PFSK-1 (cell line): ENCODE measurements around the gene MANEAL.

Experiments used
- FOXP2 ChIP-seq: optimal IDR thresholded peaks from 2 replicates; pipeline ENCODE3; 2011; ENCODE audit warnings: borderline replicate concordance, control low read depth, inconsistent platforms; ENCODE audit not compliant: insufficient read depth; ENCODE audit errors: extremely low read length, extremely low read depth
- POLR2AphosphoS5 ChIP-seq: IDR thresholded peaks from 2 replicates; pipeline ENCODE4 v1.6.1; 2012; ENCODE audit warnings: low read depth, mild to moderate bottlenecking, control low read depth, low read length, moderate library complexity
- SIN3A ChIP-seq: IDR thresholded peaks from 2 replicates; pipeline ENCODE4 v1.6.1; 2012; ENCODE audit warnings: mild to moderate bottlenecking, low read length, moderate library complexity, borderline replicate concordance; ENCODE audit not compliant: insufficient read depth
- TAF1 ChIP-seq: IDR thresholded peaks from 2 replicates; pipeline ENCODE4 v1.6.1; 2012; ENCODE audit warnings: low read length, control low read depth, borderline replicate concordance; ENCODE audit not compliant: insufficient read depth
- TF ChIP-seq, protein P1 (sequence below), 2 experiments: IDR thresholded peaks; 2 replicates each; pipeline versions ENCODE4 v1.6.1 to v1.8.0; 2011 to 2012; ENCODE audit warnings: low read depth in 2 of 2, low read length in 2 of 2, control low read depth in 1 of 2, inconsistent platforms in 1 of 2, mild to moderate bottlenecking in 1 of 2, moderate library complexity in 1 of 2; ENCODE audit not compliant: insufficient read depth in 1 of 2

Gene MANEAL

DNA sequence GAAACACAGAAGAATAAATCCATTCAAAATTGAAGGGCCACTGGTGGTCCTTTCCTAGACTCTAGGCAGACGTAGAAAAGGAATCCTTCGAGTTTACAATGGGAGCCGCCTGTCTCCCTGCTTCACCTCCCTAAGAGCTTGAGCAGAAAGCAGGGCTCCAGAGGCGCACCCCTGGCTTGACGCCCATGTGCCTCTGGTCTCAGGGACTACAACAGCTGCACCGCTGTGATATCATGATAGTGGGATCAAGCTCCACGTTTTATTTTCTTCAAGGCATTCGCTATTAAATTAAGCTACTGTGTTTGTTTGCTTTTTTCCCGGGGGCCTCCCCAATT, 13.5 kb downstream of the MANEAL start:
- TF ChIP-seq FOXP2 = no peak
- TF ChIP-seq, protein P1, sequence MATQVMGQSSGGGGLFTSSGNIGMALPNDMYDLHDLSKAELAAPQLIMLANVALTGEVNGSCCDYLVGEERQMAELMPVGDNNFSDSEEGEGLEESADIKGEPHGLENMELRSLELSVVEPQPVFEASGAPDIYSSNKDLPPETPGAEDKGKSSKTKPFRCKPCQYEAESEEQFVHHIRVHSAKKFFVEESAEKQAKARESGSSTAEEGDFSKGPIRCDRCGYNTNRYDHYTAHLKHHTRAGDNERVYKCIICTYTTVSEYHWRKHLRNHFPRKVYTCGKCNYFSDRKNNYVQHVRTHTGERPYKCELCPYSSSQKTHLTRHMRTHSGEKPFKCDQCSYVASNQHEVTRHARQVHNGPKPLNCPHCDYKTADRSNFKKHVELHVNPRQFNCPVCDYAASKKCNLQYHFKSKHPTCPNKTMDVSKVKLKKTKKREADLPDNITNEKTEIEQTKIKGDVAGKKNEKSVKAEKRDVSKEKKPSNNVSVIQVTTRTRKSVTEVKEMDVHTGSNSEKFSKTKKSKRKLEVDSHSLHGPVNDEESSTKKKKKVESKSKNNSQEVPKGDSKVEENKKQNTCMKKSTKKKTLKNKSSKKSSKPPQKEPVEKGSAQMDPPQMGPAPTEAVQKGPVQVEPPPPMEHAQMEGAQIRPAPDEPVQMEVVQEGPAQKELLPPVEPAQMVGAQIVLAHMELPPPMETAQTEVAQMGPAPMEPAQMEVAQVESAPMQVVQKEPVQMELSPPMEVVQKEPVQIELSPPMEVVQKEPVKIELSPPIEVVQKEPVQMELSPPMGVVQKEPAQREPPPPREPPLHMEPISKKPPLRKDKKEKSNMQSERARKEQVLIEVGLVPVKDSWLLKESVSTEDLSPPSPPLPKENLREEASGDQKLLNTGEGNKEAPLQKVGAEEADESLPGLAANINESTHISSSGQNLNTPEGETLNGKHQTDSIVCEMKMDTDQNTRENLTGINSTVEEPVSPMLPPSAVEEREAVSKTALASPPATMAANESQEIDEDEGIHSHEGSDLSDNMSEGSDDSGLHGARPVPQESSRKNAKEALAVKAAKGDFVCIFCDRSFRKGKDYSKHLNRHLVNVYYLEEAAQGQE (IDR thresholded peaks at IDR 0.05; ENCODE audit: insufficient read depth in 1 of 2, low read depth in 2 of 2, low read length in 2 of 2) = no peak
- TF ChIP-seq TAF1 = no peak
- no peak; the same call in 1 of the 2 replicates for TF ChIP-seq POLR2AphosphoS5
- no peak for TF ChIP-seq SIN3A

DNA sequence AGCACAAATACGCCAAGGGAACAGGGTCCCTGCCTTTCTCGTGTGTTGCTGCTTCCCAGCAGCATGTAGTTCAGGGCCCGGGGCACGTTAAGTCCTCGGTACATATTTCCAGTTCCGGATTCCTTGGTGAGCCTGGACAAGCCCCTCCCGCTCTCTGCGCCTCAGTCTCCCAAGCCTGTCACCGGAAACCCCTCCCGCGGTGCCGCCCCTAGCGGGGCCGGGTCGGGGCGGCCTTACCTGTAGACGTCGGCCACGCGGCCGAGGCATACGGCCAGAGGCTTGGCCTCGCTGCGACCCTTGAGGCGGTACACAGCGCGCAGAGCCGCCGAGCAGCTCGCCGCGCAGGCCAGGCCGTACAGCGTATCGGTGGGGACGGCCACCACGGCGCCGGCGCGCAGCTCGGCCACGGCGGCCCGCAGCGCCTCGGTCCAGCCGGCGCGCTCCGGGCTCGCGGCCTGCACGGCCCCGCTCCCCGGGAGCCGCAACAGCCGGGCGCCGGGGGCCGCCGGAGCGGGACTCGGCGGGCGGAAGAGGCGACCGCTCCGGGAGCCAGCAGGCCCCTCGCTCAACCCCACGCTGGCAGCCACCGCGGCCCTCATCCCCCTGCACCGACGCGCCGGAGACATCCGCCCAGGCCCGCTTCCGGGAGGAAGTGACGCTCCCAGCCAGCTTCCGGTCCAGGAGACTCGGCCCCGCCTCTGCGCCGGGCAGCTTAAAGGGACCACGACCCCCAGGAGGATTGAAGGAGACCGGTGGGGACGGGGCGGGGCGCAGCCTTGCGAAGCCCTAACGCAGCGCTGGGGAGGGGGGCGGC, 14.1 kb downstream of the MANEAL start, which contains the start of the genes C1orf122 and YRDC:
Gene C1orf122, plus strand, starts transcription at position 236 of the 814 bp plus-strand sequence. CDS start 615 bp downstream, outside the sequence.
Gene YRDC, minus strand, starts transcription at position 654 of the 814 bp plus-strand sequence. Its CDS starts 28 bp downstream, at position 626.
- TF ChIP-seq POLR2AphosphoS5 = peak; percentile 70
- TF ChIP-seq SIN3A = no peak; the same call in 1 of the 2 replicates
- TF ChIP-seq, protein P1 (IDR thresholded peaks at IDR 0.05; ENCODE audit: insufficient read depth in 1 of 2, low read depth in 2 of 2, low read length in 2 of 2) = no peak
- peak; percentile 79; the same call in 1 of the 2 replicates for TF ChIP-seq TAF1
- peak; percentile 61 for TF ChIP-seq FOXP2

DNA sequence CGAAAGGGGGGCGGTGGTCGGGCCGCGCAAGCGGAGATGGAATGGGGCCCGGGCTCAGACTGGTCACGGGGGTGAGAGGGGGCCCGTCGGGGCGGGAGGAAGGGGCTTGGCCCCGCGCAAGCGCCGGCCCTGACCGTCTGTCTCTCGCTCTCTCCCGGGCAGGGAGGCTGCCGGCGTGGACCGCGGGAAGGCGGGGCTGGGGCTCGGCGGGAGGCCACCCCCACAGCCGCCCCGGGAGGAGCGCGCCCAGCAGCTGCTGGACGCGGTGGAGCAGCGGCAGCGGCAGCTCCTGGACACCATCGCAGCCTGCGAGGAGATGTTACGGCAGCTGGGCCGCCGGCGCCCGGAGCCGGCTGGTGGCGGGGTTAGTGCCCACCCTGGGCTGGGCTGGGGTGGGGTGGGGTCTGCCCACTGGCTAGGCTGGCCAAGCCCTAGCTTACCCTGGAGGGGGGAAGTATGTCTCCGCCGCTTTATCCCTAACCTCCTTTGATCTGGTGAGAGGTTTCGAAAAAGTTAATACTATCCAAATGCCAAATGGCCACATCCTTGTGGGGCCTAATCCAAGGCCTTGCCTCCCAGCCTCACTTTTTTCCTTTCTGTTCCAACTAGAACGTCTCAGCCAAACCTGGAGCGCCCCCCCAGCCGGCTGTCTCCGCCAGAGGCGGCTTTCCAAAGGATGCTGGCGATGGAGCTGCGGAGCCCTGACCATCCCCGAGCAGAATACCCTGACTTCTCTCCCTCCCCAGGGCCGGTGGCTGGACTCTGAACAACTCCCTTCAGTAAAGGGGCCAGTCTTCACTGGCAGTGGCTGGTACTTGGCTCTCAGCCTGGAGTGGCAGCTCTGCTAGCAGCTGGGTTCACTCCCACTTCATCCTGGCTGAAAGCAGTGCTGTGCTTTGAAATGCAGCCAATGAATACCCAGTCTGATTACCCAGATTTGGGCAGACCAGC, 15.0 kb downstream of the MANEAL start:
- no peak for TF ChIP-seq TAF1
- TF ChIP-seq POLR2AphosphoS5 = no peak
- TF ChIP-seq, protein P1 (IDR thresholded peaks at IDR 0.05; ENCODE audit: insufficient read depth in 1 of 2, low read depth in 2 of 2, low read length in 2 of 2) = no peak
- TF ChIP-seq SIN3A = no peak
- TF ChIP-seq FOXP2 = no peak

DNA sequence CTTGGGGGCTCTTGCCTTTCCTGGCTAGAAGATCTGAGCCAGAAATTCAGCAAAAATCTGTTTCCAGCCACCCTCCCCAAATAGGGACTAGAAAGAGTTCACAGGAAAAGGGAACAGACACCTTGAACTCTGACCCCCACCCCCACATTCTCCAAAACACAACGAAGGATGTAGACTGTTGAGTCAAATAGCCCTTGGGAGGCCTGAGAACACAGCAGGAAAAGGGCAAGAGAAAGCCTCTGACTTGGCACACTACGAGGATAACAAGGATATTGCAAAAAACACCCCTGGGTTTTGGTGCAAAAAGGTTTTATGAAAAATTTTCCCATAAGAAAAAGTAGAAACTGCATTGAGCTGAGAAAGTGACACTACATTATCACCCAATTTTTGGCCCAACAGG, 16.3 kb downstream of the MANEAL start:
- TF ChIP-seq, protein P1 (IDR thresholded peaks at IDR 0.05; ENCODE audit: insufficient read depth in 1 of 2, low read depth in 2 of 2, low read length in 2 of 2) = no peak
- TF ChIP-seq FOXP2 (no peak), POLR2AphosphoS5 (no peak)
